K562 (cell line): Measurements from ENCODE around the gene TMEM107. TPM values are rescaled to one million over a fixed set of nuclear protein-coding genes. Genes with fewer than 3 reads are reported as not detected.
A peak's percentile ranks its signal among the peaks of the same experiment; 100 is the strongest.

ENCODE experiments used
- CLOCK ChIP-seq: fragments of 250-450 bp; sonication (Bioruptor Pico); IDR thresholded peaks from 2 replicates; pipeline ENCODE4 v1.4.0; 2020; ENCODE audit warnings: mild to moderate bottlenecking, moderate library complexity, borderline replicate concordance
- RFX1 ChIP-seq: fragments of 450-650 bp; IDR thresholded peaks from 2 replicates; pipeline ENCODE4 v1.6.1; 2016; ENCODE audit warnings: mild to moderate bottlenecking, moderate library complexity
- SMC3 ChIP-seq: conservative IDR thresholded peaks from 2 replicates; pipeline ENCODE4 v1.6.1; 2011; ENCODE audit warnings: low read depth, low read length, improper control_type of control experiment; ENCODE audit not compliant: insufficient read depth
- SNRNP70 ChIP-seq: fragments of 200-400 bp; formaldehyde crosslinking; optimal IDR thresholded peaks from 2 replicates; pipeline ENCODE3; 2017; ENCODE audit warnings: low read depth, low read length
- ZNF407 ChIP-seq: fragments of 450-650 bp; IDR thresholded peaks from 2 replicates; pipeline ENCODE4 v1.6.1; 2016; ENCODE audit warnings: low read depth
- ZNF518B ChIP-seq: fragments of 250-450 bp; sonication (Bioruptor Pico); IDR thresholded peaks from 2 replicates; pipeline ENCODE4 v1.5.0; 2021; ENCODE audit warnings: mild to moderate bottlenecking, moderate library complexity
- polyA plus RNA-seq, 8 experiments: library from polyadenylated mRNA; depleted of rRNA in 4 of 8; stranded (reverse) in 5 of 8; unstranded in 3 of 8; fragments of >200 nt; fragmentation: Nextera tagmentation in 2 of 8; fragmentation: Illumina TruSeq in 1 of 8; extraction: Ambion mirVana in 2 of 8; extraction: Trizol in 1 of 8; gene quantifications; 2 replicates each; pipeline versions ENCODE4 v1.2.1 to v1.2.3, GENCODE V29; 2011 to 2014; ENCODE audit warnings: inconsistent platforms in 1 of 8, missing spikeins in 1 of 8
- total RNA-seq, 7 experiments: library from RNA; depleted of rRNA in 6 of 7; stranded (reverse); fragments of >200 nt in 6 of 7; fragmentation: Illumina TruSeq in 2 of 7; extraction: Trizol in 2 of 7; gene quantifications; 2 replicates each; pipeline versions ENCODE4 v1.2.1 to v1.2.3, GENCODE V29; 2011 to 2021; ENCODE audit warnings: low replicate concordance in 1 of 7

TMEM107 gene
- total and polyA plus RNA-seq, 9 of the 15 experiments (the other 6 are each of a cell fraction or from before 2014, with no cell fraction given) = 7.1 to 26.2 (median 16.9) TPM

GRCh38 chr17:8220783-8221662 is 44.8 kb upstream of the TMEM107 start (continued):
- TF ChIP-seq ZNF518B (CRISPR knock-in tag) (no peak), SMC3 (no peak), ZNF407 (peak; percentile 47; the same call in 1 of the 2 replicates), SNRNP70 (no peak), CLOCK (CRISPR knock-in tag) (no peak), RFX1 (no peak)
